ENCODE data around the gene CD207.
"Not testable (repeated sequence)": the region's sequence is repeated elsewhere in the genome, so short reads cannot be mapped to it uniquely, and the experiment has no call there.

Gene CD207

GRCh38 chr2:70828914-70829824 lies 6.4 kb downstream of the CD207 start:
- DNase-seq (ENCODE audit: low read depth in 2 of 2): no peak

- no peak for DNase-seq (ENCODE audit: low read depth in 2 of 2)
Observed at GRCh38 chr2:70828115-70828514, 7.5 kb downstream of the CD207 start.

GRCh38 chr2:70827388-70827787 lies 8.2 kb downstream of the CD207 start:
- no peak for DNase-seq (ENCODE audit: low read depth in 2 of 2)

- no peak for DNase-seq (ENCODE audit: low read depth in 2 of 2)
Observed at GRCh38 chr2:70826696-70827350, 8.8 kb downstream of the CD207 start.

GRCh38 chr2:70823249-70823648 lies 12.4 kb downstream of the CD207 start:
- no peak for DNase-seq (ENCODE audit: low read depth in 2 of 2)

- DNase-seq (ENCODE audit: low read depth in 2 of 2): no peak
Observed at GRCh38 chr2:70822843-70823242, 12.8 kb downstream of the CD207 start.

- no peak for DNase-seq (ENCODE audit: low read depth in 2 of 2)
Observed at GRCh38 chr2:70820499-70820898, 15.1 kb downstream of the CD207 start, which contains the start of gene CLEC4F. Gene CLEC4F (minus strand): TSS chr2:70820599. CDS start chr2:70820523, 76 bp downstream.

- no peak for DNase-seq (ENCODE audit: low read depth in 2 of 2)
Observed at GRCh38 chr2:70817284-70817954, 18.2 kb downstream of the CD207 start.

- no peak for DNase-seq (ENCODE audit: low read depth in 2 of 2)
Observed at GRCh38 chr2:70816726-70817125, 18.9 kb downstream of the CD207 start.

GRCh38 chr2:70808983-70809958 lies 26.3 kb downstream of the CD207 start:
- DNase-seq (ENCODE audit: low read depth in 2 of 2): no peak

- DNase-seq (ENCODE audit: low read depth in 2 of 2): no peak
Observed at GRCh38 chr2:70807828-70808118, 27.8 kb downstream of the CD207 start.

GRCh38 chr2:70807102-70807827 lies 28.4 kb downstream of the CD207 start:
- no peak for DNase-seq (ENCODE audit: low read depth in 2 of 2)

- DNase-seq (ENCODE audit: low read depth in 2 of 2): no peak
Observed at GRCh38 chr2:70806620-70807019, 29.0 kb downstream of the CD207 start.

- DNase-seq (ENCODE audit: low read depth in 2 of 2): no peak
Observed at GRCh38 chr2:70806013-70806412, 29.6 kb downstream of the CD207 start.

- DNase-seq (ENCODE audit: low read depth in 2 of 2): no peak
Observed at GRCh38 chr2:70801607-70802263, 33.9 kb downstream of the CD207 start.

GRCh38 chr2:70799706-70800105 lies 35.9 kb downstream of the CD207 start:
- DNase-seq (ENCODE audit: low read depth in 2 of 2): no peak

- not testable (repeated sequence) for DNase-seq (ENCODE audit: low read depth in 2 of 2)
Observed at GRCh38 chr2:70797996-70798395, 37.6 kb downstream of the CD207 start.

- no peak for DNase-seq (ENCODE audit: low read depth in 2 of 2)
Observed at GRCh38 chr2:70797506-70797905, 38.1 kb downstream of the CD207 start.

GRCh38 chr2:70796262-70796661 lies 39.4 kb downstream of the CD207 start:
- no peak for DNase-seq (ENCODE audit: low read depth in 2 of 2)

Measured in stimulated activated CD8-positive, alpha-beta memory T cell treated with anti-CD3 and anti-CD28 coated beads, Interleukin-15, amount 100 ng/mL, for 48 hours (primary cell).